Liver (tissue), 9 donors: ENCODE results near the gene RBPJ. TPM values are rescaled to one million over a fixed set of nuclear protein-coding genes. Genes with fewer than 3 reads are reported as not detected.
"Not testable (repeated sequence)": the region's sequence is repeated elsewhere in the genome, so short reads cannot be mapped to it uniquely, and the experiment has no call there.

Experiments used
- DNase-seq: peaks from one replicate; pipeline ENCODE4 v3.0.0-alpha.2; 2017; ENCODE audit warnings: low spot score
- H3K27ac ChIP-seq, 2 donors: one replicate each; pipeline ENCODE4 v1.7.0; 2013; ENCODE audit warnings: inconsistent platforms in 2 of 2, low read length in 2 of 2, control low read depth in 1 of 2, low read depth in 1 of 2, mild to moderate bottlenecking in 1 of 2
- H3K27me3 ChIP-seq, 4 donors: one replicate each; pipeline versions ENCODE4 v1.6.1 to v1.7.0; 2013; ENCODE audit warnings: low read length in 3 of 4, inconsistent platforms in 1 of 4, mild to moderate bottlenecking in 1 of 4, moderate library complexity in 1 of 4; ENCODE audit not compliant: control insufficient read depth in 4 of 4, insufficient read depth in 4 of 4
- H3K36me3 ChIP-seq, 4 donors: one replicate each; pipeline versions ENCODE4 v1.6.1 to v1.7.0; 2013; ENCODE audit warnings: low read length in 3 of 4, mild to moderate bottlenecking in 3 of 4, low read depth in 1 of 4, moderate library complexity in 1 of 4; ENCODE audit not compliant: control insufficient read depth in 4 of 4, insufficient read depth in 3 of 4
- H3K4me1 ChIP-seq, 4 donors: one replicate each; pipeline versions ENCODE4 v1.6.1 to v1.7.0; 2013; ENCODE audit warnings: low read length in 3 of 4, mild to moderate bottlenecking in 3 of 4, moderate library complexity in 1 of 4; ENCODE audit not compliant: control insufficient read depth in 4 of 4, insufficient read depth in 4 of 4
- H3K4me3 ChIP-seq, 3 donors: one replicate each; pipeline versions ENCODE4 v1.6.1 to v1.7.0; 2013; ENCODE audit warnings: low read length in 3 of 3, control low read depth in 1 of 3, low read depth in 1 of 3, mild to moderate bottlenecking in 1 of 3
- H3K9ac ChIP-seq, 2 donors: one replicate each; pipeline ENCODE4 v1.7.0; 2013; ENCODE audit warnings: low read length in 2 of 2, mild to moderate bottlenecking in 2 of 2, moderate library complexity in 2 of 2, control low read depth in 1 of 2, low read depth in 1 of 2
- H3K9me3 ChIP-seq, 4 donors: one replicate each; pipeline versions ENCODE4 v1.6.1 to v1.7.0; 2013; ENCODE audit warnings: low read length in 3 of 4; ENCODE audit not compliant: control insufficient read depth in 4 of 4
- EGR1 ChIP-seq, 2 donors: IDR thresholded peaks; 2 replicates each; pipeline ENCODE4 v1.6.1; 2016 to 2018; ENCODE audit warnings: antibody characterized with exemption in 2 of 2, low read depth in 2 of 2
- FOXA1 ChIP-seq: IDR thresholded peaks from 2 replicates; pipeline ENCODE4 v1.6.1; 2016; ENCODE audit warnings: antibody characterized with exemption
- FOXA2 ChIP-seq: IDR thresholded peaks from 2 replicates; pipeline ENCODE4 v1.6.1; 2016; ENCODE audit warnings: antibody characterized with exemption
- GABPA ChIP-seq, 2 donors: IDR thresholded peaks in 1 of 2; conservative IDR thresholded peaks in 1 of 2; 2 replicates each; pipeline ENCODE4 v1.6.1; 2016; ENCODE audit warnings: antibody characterized with exemption in 2 of 2, mild to moderate bottlenecking in 1 of 2, moderate library complexity in 1 of 2
- HNF4A ChIP-seq, 2 donors: conservative IDR thresholded peaks; 2 replicates each; pipeline ENCODE4 v1.6.1; 2016; ENCODE audit warnings: antibody characterized with exemption in 2 of 2, mild to moderate bottlenecking in 2 of 2
- HNF4G ChIP-seq: IDR thresholded peaks from 2 replicates; pipeline ENCODE4 v1.6.1; 2016; ENCODE audit warnings: antibody characterized with exemption
- JUND ChIP-seq, 2 donors: IDR thresholded peaks; 2 replicates each; pipeline ENCODE4 v1.6.1; 2016; ENCODE audit warnings: antibody characterized with exemption in 2 of 2
- MAX ChIP-seq: IDR thresholded peaks from 2 replicates; pipeline ENCODE4 v1.6.1; 2016; ENCODE audit warnings: antibody characterized with exemption
- NR2F2 ChIP-seq: IDR thresholded peaks from 2 replicates; pipeline ENCODE4 v1.6.1; 2016; ENCODE audit warnings: antibody characterized with exemption
- RAD21 ChIP-seq, 2 donors: IDR thresholded peaks; 2 replicates each; pipeline ENCODE4 v1.6.1; 2016; ENCODE audit warnings: antibody characterized with exemption in 2 of 2, mild to moderate bottlenecking in 2 of 2
- RXRA ChIP-seq, 2 donors: IDR thresholded peaks; 2 replicates each; pipeline ENCODE4 v1.6.1; 2017 to 2018; ENCODE audit warnings: antibody characterized with exemption in 2 of 2, mild to moderate bottlenecking in 1 of 2
- SP1 ChIP-seq: IDR thresholded peaks from 2 replicates; pipeline ENCODE4 v1.6.1; 2018; ENCODE audit warnings: antibody characterized with exemption, mild to moderate bottlenecking
- TAF1 ChIP-seq: conservative IDR thresholded peaks from 2 replicates; pipeline ENCODE4 v1.6.1; 2016; ENCODE audit warnings: antibody characterized with exemption, mild to moderate bottlenecking
- YY1 ChIP-seq: IDR thresholded peaks from 2 replicates; pipeline ENCODE4 v1.6.1; 2016; ENCODE audit warnings: antibody characterized with exemption, mild to moderate bottlenecking
- WGBS: extraction: QIAGEN DNeasy Blood & Tissue Kit; methylation state at CpG from one replicate; pipeline ENCODE4 v1.1.7; 2013; 5-methylcytosine and 5-hydroxymethylcytosine counted together
- polyA plus RNA-seq, 2 donors: library from polyadenylated mRNA; stranded (reverse) in 1 of 2; unstranded in 1 of 2; fragments of 200-250 nt in 1 of 2; fragments of >200 nt in 1 of 2; fragmentation: Nextera tagmentation in 1 of 2; extraction: Ambion mirVana in 1 of 2; gene quantifications; one replicate each; pipeline versions ENCODE4 v1.2.1 to v1.2.3, GENCODE V29; 2013 to 2015
- total RNA-seq, 2 donors: library from RNA; depleted of rRNA; stranded (reverse); fragments of >200 nt; gene quantifications; one replicate each; pipeline ENCODE4 v1.2.3, GENCODE V29; 2014
- TF ChIP-seq, protein P1 (sequence below): IDR thresholded peaks from 2 replicates; pipeline ENCODE4 v1.6.1; 2016; ENCODE audit warnings: antibody characterized with exemption
- TF ChIP-seq, protein P2 (sequence below): IDR thresholded peaks from 2 replicates; pipeline ENCODE4 v1.6.1; 2016; ENCODE audit warnings: antibody characterized with exemption, mild to moderate bottlenecking
- TF ChIP-seq, protein P3 (sequence below): fragments of 150-350 bp; IDR thresholded peaks from 2 replicates; pipeline ENCODE4 v1.5.1; 2017; ENCODE audit warnings: improper control_type of control experiment, low read depth, low read length; ENCODE audit not compliant: missing input control
- TF ChIP-seq, protein P4 (sequence below): IDR thresholded peaks from 2 replicates; pipeline ENCODE4 v1.6.1; 2016; ENCODE audit warnings: antibody characterized with exemption
- donor health status: healthy.
- donor health status: healthy.
- donor health status: healthy.
- donor health status: healthy.
- donor health status: healthy.

The RBPJ gene
- total and polyA plus RNA-seq, 4 donors, result 8.0 to 32.2 (median 22.9) TPM

- no peak for DNase-seq
- WGBS, result 98% methylated on average over 1 of the region's 1 CpG
- Histone ChIP-seq H3K9me3 (no peaks in the 10 kb centered on the region), H3K27me3 (no peaks in the 10 kb centered on the region), H3K9ac (no peak overlapping the region), H3K27ac (no peak overlapping the region), H3K36me3 (no peaks in the 10 kb centered on the region), H3K4me3 (no peak overlapping the region), H3K4me1 (no peaks in the 10 kb centered on the region)
- TF ChIP-seq HNF4A (conservative IDR thresholded peaks at IDR 0.05) (no peak), SP1 (no peak)
Measured at GRCh38 chr4:26400132-26400531, 79.3 kb downstream of the RBPJ start.

DNA sequence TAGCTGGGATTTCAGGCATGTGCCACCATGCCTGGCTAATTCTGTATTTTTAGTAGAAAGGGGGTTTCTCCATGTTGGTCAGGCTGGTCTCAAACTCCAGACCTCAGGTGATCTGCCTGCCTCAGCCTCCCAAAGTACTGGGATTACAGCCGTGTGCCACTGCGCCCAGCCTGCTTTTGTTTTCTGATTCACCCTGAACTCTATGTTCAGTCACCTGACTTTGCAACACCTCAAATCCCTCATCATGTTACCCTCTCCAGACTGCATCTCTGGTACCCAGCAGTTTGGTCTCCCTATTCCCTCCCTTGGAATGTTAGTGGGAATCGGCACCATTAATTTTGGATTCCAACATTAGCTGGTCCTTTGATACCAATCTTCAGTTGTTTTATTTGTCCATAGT, 81.2 kb downstream of the RBPJ start:
- WGBS, result 98% methylated on average over 3 of the region's 3 CpGs
- peaks cover 0 to 10% (median 9%) of the 10 kb centered on the region in 4 donors for H3K36me3 ChIP-seq
- H3K9ac ChIP-seq, H3K27me3 ChIP-seq, DNase-seq, H3K4me3 ChIP-seq, H3K4me1 ChIP-seq, H3K9me3 ChIP-seq, H3K27ac ChIP-seq: not testable (repeated sequence)

- DNase-seq, result no peak
- no peaks in the 10 kb centered on the region for H3K4me1 ChIP-seq
Measured at GRCh38 chr4:26402458-26402857, 81.6 kb downstream of the RBPJ start.

More at GRCh38 chr4:26402458-26402857, 81.6 kb downstream of the RBPJ start:
- no peaks in the 10 kb centered on the region for H3K27me3 ChIP-seq
- no peaks in the 10 kb centered on the region for H3K9me3 ChIP-seq
- 75% methylated on average over 3 of the region's 3 CpGs for WGBS
- no peak overlapping the region for H3K4me3 ChIP-seq
- H3K9ac ChIP-seq, result no peak overlapping the region
- H3K27ac ChIP-seq, result no peak overlapping the region
- peaks cover 0 to 11% (median 9%) of the 10 kb centered on the region in 4 donors for H3K36me3 ChIP-seq
- TF ChIP-seq HNF4A (conservative IDR thresholded peaks at IDR 0.05), result no peak
- TF ChIP-seq RXRA (IDR thresholded peaks at IDR 0.05), result no peak
- TF ChIP-seq NR2F2, result no peak
- TF ChIP-seq TAF1, result no peak
- no peak for TF ChIP-seq RAD21 (IDR thresholded peaks at IDR 0.05)
- TF ChIP-seq, protein P1, sequence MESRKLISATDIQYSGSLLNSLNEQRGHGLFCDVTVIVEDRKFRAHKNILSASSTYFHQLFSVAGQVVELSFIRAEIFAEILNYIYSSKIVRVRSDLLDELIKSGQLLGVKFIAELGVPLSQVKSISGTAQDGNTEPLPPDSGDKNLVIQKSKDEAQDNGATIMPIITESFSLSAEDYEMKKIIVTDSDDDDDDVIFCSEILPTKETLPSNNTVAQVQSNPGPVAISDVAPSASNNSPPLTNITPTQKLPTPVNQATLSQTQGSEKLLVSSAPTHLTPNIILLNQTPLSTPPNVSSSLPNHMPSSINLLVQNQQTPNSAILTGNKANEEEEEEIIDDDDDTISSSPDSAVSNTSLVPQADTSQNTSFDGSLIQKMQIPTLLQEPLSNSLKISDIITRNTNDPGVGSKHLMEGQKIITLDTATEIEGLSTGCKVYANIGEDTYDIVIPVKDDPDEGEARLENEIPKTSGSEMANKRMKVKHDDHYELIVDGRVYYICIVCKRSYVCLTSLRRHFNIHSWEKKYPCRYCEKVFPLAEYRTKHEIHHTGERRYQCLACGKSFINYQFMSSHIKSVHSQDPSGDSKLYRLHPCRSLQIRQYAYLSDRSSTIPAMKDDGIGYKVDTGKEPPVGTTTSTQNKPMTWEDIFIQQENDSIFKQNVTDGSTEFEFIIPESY, result no peak
- TF ChIP-seq HNF4G, result no peak
- TF ChIP-seq GABPA (IDR thresholded peaks at IDR 0.05 in 1 of 2, conservative IDR thresholded peaks at IDR 0.05 in 1 of 2), result no peak
- no peak for TF ChIP-seq EGR1 (IDR thresholded peaks at IDR 0.05; ENCODE audit: low read depth in 2 of 2)
- TF ChIP-seq, protein P2, sequence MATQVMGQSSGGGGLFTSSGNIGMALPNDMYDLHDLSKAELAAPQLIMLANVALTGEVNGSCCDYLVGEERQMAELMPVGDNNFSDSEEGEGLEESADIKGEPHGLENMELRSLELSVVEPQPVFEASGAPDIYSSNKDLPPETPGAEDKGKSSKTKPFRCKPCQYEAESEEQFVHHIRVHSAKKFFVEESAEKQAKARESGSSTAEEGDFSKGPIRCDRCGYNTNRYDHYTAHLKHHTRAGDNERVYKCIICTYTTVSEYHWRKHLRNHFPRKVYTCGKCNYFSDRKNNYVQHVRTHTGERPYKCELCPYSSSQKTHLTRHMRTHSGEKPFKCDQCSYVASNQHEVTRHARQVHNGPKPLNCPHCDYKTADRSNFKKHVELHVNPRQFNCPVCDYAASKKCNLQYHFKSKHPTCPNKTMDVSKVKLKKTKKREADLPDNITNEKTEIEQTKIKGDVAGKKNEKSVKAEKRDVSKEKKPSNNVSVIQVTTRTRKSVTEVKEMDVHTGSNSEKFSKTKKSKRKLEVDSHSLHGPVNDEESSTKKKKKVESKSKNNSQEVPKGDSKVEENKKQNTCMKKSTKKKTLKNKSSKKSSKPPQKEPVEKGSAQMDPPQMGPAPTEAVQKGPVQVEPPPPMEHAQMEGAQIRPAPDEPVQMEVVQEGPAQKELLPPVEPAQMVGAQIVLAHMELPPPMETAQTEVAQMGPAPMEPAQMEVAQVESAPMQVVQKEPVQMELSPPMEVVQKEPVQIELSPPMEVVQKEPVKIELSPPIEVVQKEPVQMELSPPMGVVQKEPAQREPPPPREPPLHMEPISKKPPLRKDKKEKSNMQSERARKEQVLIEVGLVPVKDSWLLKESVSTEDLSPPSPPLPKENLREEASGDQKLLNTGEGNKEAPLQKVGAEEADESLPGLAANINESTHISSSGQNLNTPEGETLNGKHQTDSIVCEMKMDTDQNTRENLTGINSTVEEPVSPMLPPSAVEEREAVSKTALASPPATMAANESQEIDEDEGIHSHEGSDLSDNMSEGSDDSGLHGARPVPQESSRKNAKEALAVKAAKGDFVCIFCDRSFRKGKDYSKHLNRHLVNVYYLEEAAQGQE, result no peak
- TF ChIP-seq, protein P3, sequence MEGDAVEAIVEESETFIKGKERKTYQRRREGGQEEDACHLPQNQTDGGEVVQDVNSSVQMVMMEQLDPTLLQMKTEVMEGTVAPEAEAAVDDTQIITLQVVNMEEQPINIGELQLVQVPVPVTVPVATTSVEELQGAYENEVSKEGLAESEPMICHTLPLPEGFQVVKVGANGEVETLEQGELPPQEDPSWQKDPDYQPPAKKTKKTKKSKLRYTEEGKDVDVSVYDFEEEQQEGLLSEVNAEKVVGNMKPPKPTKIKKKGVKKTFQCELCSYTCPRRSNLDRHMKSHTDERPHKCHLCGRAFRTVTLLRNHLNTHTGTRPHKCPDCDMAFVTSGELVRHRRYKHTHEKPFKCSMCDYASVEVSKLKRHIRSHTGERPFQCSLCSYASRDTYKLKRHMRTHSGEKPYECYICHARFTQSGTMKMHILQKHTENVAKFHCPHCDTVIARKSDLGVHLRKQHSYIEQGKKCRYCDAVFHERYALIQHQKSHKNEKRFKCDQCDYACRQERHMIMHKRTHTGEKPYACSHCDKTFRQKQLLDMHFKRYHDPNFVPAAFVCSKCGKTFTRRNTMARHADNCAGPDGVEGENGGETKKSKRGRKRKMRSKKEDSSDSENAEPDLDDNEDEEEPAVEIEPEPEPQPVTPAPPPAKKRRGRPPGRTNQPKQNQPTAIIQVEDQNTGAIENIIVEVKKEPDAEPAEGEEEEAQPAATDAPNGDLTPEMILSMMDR, result no peak
- no peak for TF ChIP-seq FOXA2
- TF ChIP-seq JUND (IDR thresholded peaks at IDR 0.05), result no peak
- TF ChIP-seq FOXA1, result no peak
- no peak for TF ChIP-seq MAX
- TF ChIP-seq, protein P4, sequence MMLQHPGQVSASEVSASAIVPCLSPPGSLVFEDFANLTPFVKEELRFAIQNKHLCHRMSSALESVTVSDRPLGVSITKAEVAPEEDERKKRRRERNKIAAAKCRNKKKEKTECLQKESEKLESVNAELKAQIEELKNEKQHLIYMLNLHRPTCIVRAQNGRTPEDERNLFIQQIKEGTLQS, result no peak
- TF ChIP-seq YY1, result no peak
